Measurements from ENCODE around the gene DDX3X.
A peak's percentile ranks its signal among the peaks of the same experiment; 100 is the strongest.
"Not testable (repeated sequence)": the region's sequence is repeated elsewhere in the genome, so short reads cannot be mapped to it uniquely, and the experiment has no call there.

The DDX3X gene

GRCh38 chrX:41332005-41332404 is 2.0 kb upstream of the DDX3X start:
- peak; percentile 54 for FAIRE-seq

GRCh38 chrX:41332408-41333002 is 1.5 kb upstream of the DDX3X start:
- no peak for FAIRE-seq

- FAIRE-seq: peak; percentile 88
These were observed 789 bp upstream of the DDX3X start for GRCh38 chrX:41333003-41333743.

GRCh38 chrX:41334363-41335197 is 618 bp downstream of the DDX3X start:
- no peak for FAIRE-seq

- FAIRE-seq: no peak
These were observed 1.4 kb downstream of the DDX3X start for GRCh38 chrX:41335198-41335957.

- FAIRE-seq: no peak
These were observed 2.0 kb downstream of the DDX3X start for GRCh38 chrX:41335958-41336331.

- FAIRE-seq: no peak
These were observed 2.5 kb downstream of the DDX3X start for GRCh38 chrX:41336447-41336846.

GRCh38 chrX:41337140-41337539 is 3.2 kb downstream of the DDX3X start:
- no peak for FAIRE-seq

- no peak for FAIRE-seq
These were observed 4.5 kb downstream of the DDX3X start for GRCh38 chrX:41338436-41338835.

- FAIRE-seq: no peak
These were observed 5.2 kb downstream of the DDX3X start for GRCh38 chrX:41339148-41339547.

GRCh38 chrX:41344053-41344452 is 10.1 kb downstream of the DDX3X start:
- FAIRE-seq: no peak

- peak; percentile 49 for FAIRE-seq
These were observed 13.2 kb downstream of the DDX3X start for GRCh38 chrX:41347186-41347585.

GRCh38 chrX:41348551-41348950 is 14.6 kb downstream of the DDX3X start:
- FAIRE-seq: no peak

- peak; percentile 47 for FAIRE-seq
These were observed 16.4 kb downstream of the DDX3X start for GRCh38 chrX:41350150-41350975.

- peak; percentile 93 for FAIRE-seq
These were observed 17.1 kb downstream of the DDX3X start for GRCh38 chrX:41350976-41351569.

GRCh38 chrX:41351923-41352322 is 18.0 kb downstream of the DDX3X start:
- no peak for FAIRE-seq

GRCh38 chrX:41352329-41352838 is 18.4 kb downstream of the DDX3X start:
- peak; percentile 85 for FAIRE-seq

GRCh38 chrX:41353985-41354384 is 20.0 kb downstream of the DDX3X start:
- FAIRE-seq: no peak

- no peak for FAIRE-seq
These were observed 35.2 kb downstream of the DDX3X start for GRCh38 chrX:41369152-41369551.

GRCh38 chrX:41371575-41371974 is 37.6 kb downstream of the DDX3X start:
- FAIRE-seq: not testable (repeated sequence)

GRCh38 chrX:41373989-41374606 is 40.1 kb downstream of the DDX3X start:
- FAIRE-seq: no peak

Measured in G401.6 (cell line).